SK-N-MC (cell line): ENCODE results near the gene KMT5C.

ENCODE experiments used
- FOXP2 ChIP-seq: optimal IDR thresholded peaks from 2 replicates; pipeline ENCODE3; 2011; ENCODE audit warnings: mild to moderate bottlenecking, moderate library complexity; ENCODE audit not compliant: insufficient read depth; ENCODE audit errors: extremely low read length, control extremely low read depth
- POLR2AphosphoS5 ChIP-seq: IDR thresholded peaks from 2 replicates; pipeline ENCODE4 v1.6.1; 2012; ENCODE audit warnings: mild to moderate bottlenecking, low read depth, low read length, borderline replicate concordance

DNA sequence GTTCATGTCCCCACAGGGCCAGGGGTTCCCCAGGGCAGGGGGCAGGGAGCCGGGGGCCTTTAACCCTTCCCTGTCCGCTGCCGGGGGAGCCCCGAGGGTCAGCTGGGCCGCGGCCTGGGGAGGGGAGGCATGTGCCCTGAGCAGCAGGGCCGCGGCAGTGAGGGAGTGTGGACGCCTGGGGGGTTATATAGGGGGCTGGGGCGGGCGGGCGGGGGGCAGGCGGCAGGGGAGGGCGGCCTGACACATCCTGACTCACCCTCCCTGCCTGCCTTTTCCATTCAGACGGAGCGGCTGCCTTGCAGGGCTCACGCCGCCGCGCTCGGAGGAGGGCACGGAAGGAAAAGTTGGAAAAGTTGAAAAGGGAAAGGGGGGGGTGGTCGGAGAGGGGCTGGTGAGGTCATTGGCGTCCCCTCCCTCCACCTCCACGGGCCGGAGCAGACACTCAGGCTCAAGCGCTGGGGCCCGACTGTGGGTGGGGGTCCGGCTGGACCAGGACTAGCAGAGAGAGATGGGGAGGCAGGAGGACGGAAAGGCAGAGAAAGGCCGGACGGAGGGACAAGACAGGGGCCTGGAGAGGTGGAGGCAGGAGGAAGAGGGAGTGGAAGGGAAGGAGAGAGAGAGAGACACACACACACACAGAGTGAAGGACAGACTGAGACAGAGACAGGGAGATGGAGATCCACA is 30.8 kb downstream of the KMT5C start, which contains the start of gene IL11:
- TF ChIP-seq POLR2AphosphoS5 = no peak
- no peak for TF ChIP-seq FOXP2
